GM18508 (cell line): ENCODE results near the gene TSC22D4.
"Not testable (repeated sequence)": the region's sequence is repeated elsewhere in the genome, so short reads cannot be mapped to it uniquely, and the experiment has no call there.

ENCODE experiments used
- ATAC-seq: cut with Tn5 transposase; IDR thresholded peaks from one replicate; pipeline ENCODE4 v1.9.1; 2021; ENCODE audit warnings: moderate number of reproducible peaks; ENCODE audit not compliant: insufficient read depth, unreplicated experiment

TSC22D4 gene

DNA sequence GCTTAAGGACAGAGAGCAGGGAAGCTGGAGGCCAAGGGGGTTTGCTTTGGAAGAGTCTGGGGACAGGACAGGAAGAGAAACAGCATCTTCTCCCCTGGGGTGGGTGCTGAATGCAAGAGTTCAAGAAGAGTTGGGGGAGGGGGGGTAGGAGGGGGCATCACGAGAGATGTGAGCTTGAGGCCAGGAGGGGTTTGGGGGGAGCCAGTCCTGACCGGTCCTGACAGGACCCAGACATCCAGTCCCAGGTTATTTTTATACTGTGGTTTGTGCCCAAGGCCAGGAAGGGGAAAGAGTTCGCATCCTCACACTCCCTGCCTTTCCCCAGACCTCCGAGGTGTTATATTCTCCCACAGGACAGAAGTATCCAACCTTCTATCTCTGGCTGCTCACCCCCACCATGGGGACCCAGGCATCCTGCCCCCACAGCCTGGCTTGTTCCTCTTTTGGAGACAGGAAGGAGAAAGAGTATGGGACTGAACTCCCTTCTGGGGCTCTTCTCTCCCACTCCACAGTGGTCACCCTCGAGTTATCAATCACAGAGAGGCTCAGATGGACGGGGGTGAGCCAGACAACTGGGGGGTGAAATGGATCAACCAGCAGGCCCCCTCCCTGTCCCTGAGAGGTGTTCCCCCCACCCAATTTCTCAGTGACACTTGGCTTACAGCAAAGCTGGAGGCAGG lies 2.8 kb downstream of the TSC22D4 start:
- no peak for ATAC-seq

DNA sequence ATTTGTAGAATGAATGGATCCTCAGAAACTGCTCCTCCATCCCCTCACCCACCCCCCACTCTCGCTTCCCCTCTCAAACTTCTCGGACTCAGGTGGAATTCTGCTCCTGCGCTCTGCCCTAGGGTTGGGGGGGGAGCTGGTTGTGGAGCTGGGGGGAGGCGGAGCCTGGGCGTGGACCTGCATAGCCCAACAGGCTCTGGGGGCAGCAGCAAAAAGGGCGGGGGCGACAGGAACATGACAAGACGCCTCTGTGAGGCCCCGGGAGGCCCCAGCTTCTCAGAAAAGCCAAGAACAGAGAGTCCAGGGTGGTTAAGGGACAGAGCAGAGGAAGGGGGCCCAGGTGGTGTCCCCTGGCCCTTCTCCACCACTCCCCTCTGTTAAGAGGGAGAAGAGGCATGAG lies 3.5 kb downstream of the TSC22D4 start:
- no peak for ATAC-seq

DNA sequence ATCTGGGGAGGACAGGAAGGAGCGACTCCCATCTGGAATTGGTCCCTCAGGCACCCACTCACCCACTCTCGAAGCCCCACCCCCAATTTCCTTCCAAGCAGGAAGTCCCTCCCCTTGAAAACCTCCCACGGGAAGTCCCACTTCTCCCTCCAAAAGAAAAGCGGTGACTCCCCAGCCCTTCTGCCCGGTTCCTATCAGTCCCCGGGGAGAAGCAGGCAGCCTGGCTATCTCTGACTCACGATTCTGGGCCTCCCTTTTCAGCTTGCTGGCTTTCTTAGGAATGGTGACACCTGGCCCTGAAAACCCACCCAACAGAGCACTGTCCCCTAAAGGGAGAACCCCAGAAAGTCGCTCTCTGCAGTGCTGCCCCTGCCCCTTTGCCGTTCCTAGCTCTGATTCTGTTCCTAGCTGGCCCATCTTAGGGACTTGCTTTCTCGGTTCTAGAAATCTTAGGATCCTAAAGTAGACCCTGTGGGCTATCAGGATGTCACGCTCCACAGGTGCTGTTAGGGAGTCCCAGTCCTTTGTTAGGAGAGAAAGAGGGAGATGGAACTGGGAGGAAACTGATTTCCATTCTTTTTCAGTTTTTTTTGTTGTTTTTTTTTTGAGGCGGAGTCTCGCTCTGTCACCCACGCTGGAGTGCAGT lies 6.0 kb downstream of the TSC22D4 start:
- ATAC-seq, result no peak

DNA sequence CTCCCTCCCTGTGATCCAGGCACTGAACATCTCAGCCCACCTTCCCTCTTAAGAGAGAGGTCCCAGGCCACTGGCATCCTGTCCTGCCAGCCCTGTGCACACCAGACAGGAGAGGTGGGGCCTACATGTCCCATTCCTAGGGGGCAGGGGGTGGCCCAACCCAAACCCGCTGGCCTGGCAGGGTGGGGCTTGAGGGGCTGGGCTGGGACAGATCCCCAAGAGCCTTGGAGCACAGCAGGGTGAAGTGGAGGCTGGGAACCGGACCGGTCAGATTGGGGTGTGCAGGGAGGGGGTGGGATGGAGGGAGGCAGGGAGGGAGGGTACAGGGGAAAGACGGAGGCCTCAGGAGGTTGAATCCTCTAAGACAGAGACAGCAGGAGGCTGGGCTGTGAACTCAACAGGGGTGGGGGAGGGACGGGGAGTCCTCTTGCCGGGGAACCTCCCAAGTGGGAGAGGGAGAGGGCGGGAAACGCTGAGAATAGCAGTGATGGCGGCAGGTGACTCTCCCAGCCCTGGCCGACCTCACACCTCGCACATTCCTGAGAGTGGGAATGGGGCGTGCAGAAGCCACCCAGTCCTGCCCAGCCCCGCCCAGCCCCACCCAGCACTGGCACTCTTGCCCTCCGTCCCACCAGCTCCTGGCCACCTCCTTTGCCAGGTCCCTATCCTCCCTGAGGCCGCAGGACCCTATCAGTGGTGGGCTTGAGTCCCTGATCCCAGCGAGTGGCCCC lies 6.7 kb downstream of the TSC22D4 start:
- ATAC-seq, result no peak

DNA sequence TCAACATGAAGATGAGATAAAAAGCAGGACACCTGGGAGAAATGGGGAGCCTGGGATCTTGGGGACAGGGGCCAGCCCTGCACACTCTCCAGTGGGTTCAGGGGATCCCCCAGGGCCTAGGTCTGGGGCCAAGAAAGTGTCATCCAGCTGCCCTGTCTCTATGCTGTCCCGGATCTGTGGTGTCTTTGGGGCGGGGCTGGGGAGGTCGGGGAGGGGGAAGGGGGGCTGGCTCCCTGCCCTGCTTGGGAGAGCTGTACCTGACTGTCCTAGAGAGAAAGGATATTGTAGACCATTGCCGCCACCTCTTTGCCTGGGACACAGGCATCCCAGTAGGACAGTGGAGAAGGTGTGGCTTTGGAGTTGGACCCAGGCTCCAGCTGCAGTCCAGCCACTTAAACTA lies 8.0 kb downstream of the TSC22D4 start:
- no peak for ATAC-seq

DNA sequence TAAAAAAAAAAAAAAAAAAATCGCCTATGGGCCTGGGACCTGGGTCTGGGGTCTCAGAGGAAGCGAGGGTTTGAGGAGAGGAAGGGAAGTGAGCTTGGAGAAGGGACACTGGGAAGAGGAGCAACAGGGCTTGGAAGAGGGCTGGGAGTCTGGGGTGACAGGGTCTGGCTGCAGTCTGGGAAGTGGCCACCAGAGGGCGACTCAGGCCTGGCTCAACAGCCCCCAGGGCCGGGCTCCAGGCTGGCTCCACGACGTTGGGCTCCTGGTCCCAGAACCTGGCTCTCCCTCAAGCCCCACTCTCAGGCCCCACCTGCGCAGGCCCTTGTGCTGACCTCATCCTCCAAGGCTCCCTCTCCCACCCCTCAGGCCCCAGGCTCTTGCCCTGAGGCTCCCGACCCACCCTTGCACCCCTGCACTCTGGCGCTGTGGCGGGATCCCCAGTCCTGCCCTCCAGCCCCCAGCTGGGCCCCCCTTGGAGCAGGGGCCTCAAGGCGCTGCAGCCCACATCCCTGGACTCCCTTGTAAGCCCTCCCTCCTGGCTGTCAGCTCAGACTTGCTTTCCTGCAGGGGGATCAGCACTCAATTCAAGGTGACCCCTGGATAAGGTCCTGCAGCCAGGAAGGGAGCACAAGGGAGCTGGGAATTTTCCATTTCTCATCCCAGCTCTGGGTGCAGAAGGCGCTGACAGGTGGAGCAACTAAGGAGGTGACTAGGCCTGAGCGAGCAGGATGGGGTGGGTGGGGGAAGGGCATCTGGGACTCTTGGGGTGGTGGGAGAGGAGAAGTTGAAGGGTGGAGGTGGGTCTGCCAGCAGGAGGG lies 9.6 kb downstream of the TSC22D4 start:
- ATAC-seq, result no peak

DNA sequence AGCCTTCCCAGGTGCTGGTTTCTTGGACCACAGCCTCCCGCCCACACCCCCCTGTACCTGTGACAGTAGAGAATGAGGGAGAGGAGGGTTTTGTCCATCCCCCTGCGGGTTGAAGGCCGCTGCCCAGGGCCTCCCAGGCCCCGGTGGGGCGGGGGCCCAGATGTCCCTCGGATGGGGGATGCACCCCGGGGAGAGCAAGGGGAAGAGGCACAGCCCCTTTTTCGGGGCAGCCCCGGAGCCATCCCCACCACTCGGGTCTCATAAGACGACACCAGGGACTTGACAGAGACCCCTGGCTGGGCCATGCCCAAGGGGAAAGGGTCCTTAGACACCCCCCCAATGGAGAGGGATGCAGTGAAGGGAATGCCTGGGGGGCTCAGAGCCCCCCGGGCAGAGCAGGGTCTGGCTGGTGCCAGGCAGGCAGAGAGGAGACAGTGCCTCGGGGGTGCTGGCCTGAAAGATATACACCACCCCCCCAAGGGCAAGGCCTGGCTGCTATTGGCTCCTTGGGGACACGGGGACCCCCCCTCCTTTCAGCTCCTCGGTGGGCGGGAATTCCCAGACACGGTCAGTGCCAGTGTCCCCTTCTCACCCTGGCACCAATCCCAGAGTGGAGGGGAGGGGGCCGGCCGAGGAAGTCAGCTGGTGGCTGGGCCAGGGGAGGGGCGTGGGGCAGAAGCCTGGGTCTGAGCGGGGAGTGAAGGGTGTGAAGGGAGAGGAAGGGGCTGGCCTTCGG lies 11.2 kb downstream of the TSC22D4 start:
- ATAC-seq, result no peak

DNA sequence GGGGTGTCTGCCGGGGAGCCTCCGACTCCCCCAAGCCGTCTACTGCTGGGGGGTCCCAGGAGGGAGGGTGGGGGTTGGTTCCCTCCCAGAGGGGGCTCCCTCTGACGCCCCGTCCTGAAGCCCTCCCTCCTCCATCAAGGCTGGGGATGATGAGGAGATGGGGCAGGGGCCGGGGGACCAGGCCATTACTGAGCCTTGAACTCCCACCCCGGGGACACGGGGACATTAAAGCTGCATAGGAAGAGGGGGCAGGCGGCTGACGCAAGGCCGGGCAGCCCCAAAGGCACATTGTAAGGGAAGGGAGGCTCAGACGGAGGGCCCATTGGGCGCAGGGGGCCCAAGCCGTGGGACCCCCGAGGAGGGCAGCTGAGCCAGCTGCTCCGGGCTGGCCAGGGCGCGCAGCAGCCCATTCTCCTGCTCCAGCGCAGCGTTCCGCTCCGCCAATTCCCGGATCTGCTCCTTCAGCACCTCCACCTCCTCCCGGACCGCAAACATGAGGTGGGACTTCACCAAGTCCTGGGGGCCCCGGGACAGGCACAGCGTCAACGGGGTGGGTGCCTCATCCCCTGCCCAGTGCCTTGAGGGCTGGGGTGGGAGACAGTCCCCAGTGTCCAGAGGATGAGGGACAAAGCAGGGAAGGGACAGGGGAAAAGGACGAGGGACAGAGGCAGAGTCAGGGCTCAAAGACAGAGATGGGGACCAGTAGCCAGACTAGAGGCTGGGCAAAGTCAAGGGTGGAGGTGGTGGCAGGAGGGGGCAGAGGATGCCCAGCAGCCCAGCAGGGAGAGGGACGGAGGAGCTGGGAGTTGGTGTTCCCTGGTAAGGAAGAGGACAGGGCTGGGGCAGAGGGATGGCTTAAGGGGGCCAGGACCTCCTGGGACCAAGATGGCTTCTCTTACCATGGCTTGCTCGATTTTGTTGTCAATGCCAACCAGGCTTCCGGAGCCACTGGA lies 12.1 kb downstream of the TSC22D4 start:
- ATAC-seq, result no peak

DNA sequence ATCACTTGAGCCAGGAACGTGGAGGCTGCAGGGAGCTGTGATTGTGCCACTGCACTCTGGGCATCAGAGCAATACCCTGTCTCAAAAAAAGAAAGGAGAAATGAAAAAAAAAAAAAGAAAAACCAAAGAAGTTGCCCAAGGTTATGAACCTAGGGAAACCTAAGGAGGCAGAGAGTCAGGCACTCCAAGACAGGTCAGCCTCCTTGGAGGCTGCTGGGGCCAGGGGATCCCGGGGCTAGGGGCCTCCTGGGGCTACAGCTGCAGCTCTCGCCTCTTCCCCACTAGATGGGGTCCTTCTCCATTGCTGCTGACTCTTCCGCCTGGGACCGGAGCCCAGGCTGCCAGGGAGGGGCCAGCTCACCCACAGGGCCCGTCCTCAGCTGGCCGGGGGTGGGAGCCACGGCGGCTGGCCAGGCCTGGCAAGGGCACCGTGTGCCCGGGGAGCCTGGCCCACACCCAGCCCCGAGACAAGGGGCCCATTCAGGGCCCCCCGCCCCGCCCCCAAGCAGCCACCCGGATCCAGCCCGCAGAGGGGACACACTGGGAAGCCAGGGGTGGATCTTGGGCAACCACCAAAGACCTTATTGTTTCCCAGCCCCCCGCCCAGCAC lies 13.2 kb downstream of the TSC22D4 start:
- no peak for ATAC-seq

DNA sequence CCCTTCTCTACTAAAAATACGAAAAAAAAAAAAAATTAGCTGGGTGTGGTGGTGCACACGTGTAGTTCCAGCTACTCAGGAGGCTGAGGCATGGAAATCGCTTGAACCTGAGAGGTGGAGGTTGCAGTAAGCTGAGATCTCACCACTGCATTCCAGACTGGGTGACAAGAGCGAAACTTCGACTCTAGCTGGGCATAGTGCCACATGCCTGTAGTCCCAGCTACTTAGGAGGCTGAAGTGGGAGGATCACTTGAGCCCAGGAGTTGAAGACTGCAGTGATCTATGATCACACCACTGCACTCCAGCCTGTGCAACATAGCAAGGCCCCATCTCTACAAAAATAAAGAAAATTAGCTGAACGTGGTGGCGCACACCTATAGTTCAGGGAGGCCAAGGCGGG lies 13.7 kb downstream of the TSC22D4 start:
- no peak for ATAC-seq

DNA sequence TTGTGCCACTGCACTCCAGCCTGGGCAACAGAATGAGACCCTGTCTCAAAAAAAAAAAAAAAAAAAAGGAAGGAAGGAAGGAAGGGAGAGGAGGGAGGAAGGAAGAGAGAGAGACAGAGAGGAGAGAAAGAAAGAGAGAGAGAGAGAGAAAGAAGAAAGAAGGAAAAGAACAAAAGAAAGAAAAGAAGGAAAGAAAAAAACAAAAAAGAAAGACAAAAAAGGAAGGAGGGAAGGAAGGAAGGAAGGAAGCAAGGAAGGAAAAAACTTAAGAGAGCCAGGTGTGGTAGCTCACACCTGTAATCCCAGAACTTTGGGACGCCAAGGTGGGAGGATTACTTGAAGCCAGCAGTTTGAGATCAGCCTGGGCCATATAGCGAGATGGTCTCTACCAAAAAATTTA lies 14.2 kb downstream of the TSC22D4 start:
- ATAC-seq, result no peak

DNA sequence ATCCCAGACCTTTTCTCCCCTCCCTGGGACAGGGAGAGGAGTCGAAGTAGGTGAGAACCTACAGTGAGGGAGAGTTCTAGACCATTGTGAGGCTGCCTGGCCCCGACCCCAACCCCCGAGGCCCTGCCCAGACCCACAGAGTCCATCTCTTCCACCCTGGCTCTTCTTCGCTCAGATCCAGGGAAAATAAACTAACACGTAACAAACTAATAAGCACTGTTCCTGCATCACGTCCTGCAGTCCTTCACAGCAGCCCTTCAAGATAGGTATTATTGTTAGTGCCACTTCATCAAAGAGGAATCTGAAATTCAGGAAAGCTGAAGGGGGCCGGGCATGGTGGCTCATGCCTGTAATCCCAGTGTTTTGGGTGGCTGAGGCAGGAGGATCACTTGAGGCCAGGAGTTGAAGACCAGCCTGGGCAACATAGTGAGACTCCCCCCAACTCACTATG lies 14.8 kb downstream of the TSC22D4 start, which contains the start of gene SPACDR:
Gene SPACDR (minus strand): TSS at position 51 of the 451 bp plus-strand sequence. CDS start 235 bp downstream, outside the sequence.
- no peak for ATAC-seq

DNA sequence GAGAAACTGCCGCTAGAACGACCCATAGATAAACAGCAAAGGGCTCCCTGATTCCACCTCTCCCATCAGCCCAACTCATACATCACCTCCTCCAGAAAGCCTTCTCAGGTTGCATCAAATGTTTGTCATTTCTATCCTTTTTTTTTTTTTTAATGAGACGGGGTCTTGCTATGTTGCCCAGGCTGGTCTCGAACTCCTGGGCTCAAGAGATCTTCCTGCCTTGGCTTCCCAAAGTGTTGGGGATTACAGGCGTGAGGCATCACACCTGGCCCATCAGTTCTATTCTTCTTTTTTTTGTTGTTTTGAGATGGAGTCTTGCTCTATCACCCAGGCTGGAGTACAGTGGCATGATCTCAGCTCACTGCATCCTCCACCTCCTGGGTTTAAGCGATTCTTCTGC lies 22.0 kb downstream of the TSC22D4 start:
- no peak for ATAC-seq

DNA sequence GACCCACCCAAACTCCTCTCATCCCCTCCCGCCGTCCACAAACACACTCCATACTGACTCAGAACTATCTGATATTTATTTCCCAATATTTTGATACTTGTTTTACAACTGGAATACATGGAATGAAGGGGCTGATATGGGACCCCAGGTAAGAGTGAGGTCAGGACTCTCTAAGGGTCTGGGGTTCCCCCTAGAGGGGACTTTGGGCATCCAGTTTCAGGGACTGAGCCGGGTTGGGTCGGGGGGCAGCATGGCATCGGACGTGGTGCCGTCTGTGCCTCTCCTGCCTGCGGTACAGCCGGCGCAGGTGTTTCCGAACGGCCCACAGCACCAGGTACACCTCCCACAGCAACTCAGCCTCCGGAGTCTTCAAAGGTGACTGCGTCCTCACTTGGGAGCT lies 22.5 kb downstream of the TSC22D4 start:
- ATAC-seq, result no peak

DNA sequence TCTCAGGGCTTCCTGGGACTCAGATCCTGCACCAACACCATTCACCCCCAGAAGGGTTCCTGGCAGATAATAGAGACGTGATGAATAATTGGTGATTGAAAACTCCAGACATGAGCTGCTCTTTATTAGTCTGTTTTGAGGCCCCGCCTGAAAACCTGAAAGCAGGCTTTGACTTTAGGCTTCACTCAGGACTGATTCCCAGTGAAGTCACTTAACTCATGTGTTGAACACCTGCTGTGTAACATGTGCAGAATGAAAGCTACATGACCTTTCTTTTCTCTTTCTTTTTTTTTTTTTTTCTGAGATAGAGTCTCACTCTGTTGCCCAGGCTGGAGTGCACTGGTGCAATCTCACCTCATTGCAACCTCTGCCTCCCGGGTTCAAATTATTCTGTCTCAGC lies 23.8 kb downstream of the TSC22D4 start:
- no peak for ATAC-seq

DNA sequence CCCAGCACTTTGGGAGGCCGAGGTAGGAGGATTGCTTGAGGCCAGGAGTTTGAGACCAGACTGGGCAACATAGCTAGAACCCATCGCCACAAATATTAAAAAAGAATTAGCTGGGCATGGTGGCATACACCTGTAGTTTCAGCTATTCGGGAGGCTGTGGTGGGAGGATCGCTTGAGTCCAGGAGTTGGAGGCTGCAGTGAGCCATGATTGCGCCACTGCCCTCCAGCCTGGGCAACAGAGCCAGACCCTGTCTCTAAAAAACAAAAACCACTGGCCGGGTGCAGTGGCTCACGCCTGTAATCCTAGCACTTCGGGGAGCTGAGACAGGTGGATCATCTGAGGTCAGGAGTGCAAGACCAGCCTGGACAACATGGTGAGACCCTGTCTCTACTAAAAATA lies 25.2 kb downstream of the TSC22D4 start:
- not testable (repeated sequence) for ATAC-seq

DNA sequence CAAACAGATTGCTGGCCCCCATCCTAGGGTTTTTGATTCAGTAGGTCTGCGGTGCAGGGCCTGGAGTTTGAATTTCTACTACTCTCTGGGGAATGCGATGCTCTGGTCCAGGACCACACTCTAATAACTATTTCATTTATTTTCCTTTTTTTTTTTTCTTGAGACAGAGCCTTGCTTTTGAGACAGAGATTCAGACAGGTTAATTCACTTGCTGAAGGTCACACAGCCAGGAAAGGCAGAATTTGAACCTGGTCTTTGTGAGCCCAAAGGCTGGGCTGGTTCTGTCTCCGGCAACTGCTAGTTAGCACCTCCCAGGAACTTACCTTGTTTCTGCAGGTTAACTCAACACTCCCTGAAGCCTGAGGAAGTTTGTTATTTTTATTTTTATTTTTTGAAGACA lies 26.5 kb downstream of the TSC22D4 start:
- ATAC-seq, result no peak

DNA sequence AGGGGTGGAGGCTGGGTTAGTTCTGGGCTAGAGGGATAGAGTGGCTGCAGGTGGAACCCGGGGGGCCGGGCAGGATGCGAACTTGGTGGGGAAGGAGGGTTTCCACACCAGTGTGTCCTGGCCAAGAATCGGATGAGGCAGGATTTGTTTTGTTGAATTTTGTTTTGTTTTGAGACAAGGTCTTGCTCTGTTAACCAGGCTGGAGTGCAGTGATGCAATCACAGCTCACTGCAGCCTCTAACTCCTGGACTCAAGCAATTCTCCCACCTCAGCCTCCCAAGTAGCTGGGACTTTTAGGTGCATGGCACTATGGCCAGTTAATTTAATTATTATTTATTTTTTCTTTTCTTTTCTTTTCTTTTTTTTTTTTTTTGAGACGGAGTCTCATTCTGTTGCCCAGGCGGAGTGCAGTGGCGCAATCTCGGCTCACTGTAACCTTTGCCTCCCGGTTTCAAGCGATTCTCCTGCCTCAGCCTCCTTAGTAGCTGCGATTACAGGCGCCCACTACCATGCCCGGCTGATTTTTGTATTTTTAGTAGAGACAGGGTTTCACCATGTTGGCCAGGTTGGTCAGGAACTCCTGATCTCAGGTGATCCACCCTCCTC lies 29.7 kb downstream of the TSC22D4 start:
- no peak for ATAC-seq
